Measurements from ENCODE around the gene TSPAN32.
"Not testable (repeated sequence)": the region's sequence is repeated elsewhere in the genome, so short reads cannot be mapped to it uniquely, and the experiment has no call there.

DNA sequence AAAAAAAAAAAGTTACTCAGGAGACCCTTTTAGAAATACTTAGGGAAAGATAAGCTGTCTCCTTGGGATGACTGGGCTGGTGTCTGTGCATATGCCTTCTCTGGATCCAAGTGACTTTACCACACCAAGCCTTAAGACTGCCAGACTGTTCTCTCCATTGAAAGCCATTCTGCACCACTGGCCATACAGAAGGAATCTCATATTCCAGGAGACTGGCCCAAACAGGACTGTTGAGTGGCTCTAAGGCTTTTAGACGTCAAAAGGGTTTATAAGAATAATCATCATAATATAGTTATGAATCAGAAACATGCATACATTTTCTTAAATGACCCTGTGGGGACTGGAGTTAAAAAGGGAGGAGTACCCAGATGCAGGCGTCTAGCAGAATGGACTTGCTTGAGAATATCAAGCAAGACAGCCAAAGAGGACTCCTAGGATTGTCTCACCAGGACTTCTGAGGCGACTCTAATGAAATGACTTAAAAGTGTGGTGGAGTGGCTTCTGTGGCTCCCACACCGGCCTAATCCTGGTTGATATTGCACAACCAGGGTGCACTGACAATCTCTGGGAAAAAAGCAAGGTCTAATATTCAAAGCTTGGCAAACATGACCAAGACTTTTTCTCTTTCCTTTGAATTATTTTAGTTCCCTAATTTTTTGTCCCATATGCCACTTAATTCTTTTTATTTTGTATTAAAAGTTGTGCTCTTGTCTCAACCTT is 31.8 kb downstream of the TSPAN32 start:
- TF ChIP-seq, protein P1, sequence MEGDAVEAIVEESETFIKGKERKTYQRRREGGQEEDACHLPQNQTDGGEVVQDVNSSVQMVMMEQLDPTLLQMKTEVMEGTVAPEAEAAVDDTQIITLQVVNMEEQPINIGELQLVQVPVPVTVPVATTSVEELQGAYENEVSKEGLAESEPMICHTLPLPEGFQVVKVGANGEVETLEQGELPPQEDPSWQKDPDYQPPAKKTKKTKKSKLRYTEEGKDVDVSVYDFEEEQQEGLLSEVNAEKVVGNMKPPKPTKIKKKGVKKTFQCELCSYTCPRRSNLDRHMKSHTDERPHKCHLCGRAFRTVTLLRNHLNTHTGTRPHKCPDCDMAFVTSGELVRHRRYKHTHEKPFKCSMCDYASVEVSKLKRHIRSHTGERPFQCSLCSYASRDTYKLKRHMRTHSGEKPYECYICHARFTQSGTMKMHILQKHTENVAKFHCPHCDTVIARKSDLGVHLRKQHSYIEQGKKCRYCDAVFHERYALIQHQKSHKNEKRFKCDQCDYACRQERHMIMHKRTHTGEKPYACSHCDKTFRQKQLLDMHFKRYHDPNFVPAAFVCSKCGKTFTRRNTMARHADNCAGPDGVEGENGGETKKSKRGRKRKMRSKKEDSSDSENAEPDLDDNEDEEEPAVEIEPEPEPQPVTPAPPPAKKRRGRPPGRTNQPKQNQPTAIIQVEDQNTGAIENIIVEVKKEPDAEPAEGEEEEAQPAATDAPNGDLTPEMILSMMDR (IDR thresholded peaks at IDR 0.05; ENCODE audit: low read depth, low read length), result not testable (repeated sequence)
- not testable (repeated sequence) for TF ChIP-seq EZH2phosphoT487 (IDR thresholded peaks at IDR 0.05; ENCODE audit: low read depth)

Measured in OCI-LY3 (cell line).